ENCODE measurements around the gene IQGAP2. TPM values are rescaled to one million over a fixed set of nuclear protein-coding genes. Genes with fewer than 3 reads are reported as not detected.

Gene IQGAP2
- total and polyA plus RNA-seq, 9 of the 15 experiments (the other 6 are each of a cell fraction or from before 2014, with no cell fraction given): 8.7 to 23.2 (median 17.4) TPM

- no peak for TF ChIP-seq ATF4 (CRISPR knock-in tag; IDR thresholded peaks at IDR 0.05)
- TF ChIP-seq, protein P1, sequence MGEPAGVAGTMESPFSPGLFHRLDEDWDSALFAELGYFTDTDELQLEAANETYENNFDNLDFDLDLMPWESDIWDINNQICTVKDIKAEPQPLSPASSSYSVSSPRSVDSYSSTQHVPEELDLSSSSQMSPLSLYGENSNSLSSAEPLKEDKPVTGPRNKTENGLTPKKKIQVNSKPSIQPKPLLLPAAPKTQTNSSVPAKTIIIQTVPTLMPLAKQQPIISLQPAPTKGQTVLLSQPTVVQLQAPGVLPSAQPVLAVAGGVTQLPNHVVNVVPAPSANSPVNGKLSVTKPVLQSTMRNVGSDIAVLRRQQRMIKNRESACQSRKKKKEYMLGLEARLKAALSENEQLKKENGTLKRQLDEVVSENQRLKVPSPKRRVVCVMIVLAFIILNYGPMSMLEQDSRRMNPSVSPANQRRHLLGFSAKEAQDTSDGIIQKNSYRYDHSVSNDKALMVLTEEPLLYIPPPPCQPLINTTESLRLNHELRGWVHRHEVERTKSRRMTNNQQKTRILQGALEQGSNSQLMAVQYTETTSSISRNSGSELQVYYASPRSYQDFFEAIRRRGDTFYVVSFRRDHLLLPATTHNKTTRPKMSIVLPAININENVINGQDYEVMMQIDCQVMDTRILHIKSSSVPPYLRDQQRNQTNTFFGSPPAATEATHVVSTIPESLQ (CRISPR knock-in tag; IDR thresholded peaks at IDR 0.05): no peak
- TF ChIP-seq CSDE1 (IDR thresholded peaks at IDR 0.05): no peak
- TF ChIP-seq ZNF165 (CRISPR knock-in tag; IDR thresholded peaks at IDR 0.05; ENCODE audit: borderline replicate concordance): no peak
- no peak for TF ChIP-seq CCNT2 (IDR thresholded peaks at IDR 0.05; ENCODE audit: borderline replicate concordance, extremely low read depth, insufficient read length, low read depth, low read length)
- TF ChIP-seq SMARCA4 (IDR thresholded peaks at IDR 0.05): no peak
- TF ChIP-seq POLR2AphosphoS5 (IDR thresholded peaks at IDR 0.05; ENCODE audit: control insufficient read depth, insufficient read depth, low read depth, low read length): no peak
- TF ChIP-seq ERF (CRISPR knock-in tag; IDR thresholded peaks at IDR 0.05): no peak
- no peak for TF ChIP-seq ZNF778 (CRISPR knock-in tag; IDR thresholded peaks at IDR 0.05)
- TF ChIP-seq, protein P2, sequence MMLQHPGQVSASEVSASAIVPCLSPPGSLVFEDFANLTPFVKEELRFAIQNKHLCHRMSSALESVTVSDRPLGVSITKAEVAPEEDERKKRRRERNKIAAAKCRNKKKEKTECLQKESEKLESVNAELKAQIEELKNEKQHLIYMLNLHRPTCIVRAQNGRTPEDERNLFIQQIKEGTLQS (IDR thresholded peaks at IDR 0.05): no peak
- TF ChIP-seq, protein P2 (CRISPR knock-in tag; conservative IDR thresholded peaks at IDR 0.05): no peak
- TF ChIP-seq, protein P3, sequence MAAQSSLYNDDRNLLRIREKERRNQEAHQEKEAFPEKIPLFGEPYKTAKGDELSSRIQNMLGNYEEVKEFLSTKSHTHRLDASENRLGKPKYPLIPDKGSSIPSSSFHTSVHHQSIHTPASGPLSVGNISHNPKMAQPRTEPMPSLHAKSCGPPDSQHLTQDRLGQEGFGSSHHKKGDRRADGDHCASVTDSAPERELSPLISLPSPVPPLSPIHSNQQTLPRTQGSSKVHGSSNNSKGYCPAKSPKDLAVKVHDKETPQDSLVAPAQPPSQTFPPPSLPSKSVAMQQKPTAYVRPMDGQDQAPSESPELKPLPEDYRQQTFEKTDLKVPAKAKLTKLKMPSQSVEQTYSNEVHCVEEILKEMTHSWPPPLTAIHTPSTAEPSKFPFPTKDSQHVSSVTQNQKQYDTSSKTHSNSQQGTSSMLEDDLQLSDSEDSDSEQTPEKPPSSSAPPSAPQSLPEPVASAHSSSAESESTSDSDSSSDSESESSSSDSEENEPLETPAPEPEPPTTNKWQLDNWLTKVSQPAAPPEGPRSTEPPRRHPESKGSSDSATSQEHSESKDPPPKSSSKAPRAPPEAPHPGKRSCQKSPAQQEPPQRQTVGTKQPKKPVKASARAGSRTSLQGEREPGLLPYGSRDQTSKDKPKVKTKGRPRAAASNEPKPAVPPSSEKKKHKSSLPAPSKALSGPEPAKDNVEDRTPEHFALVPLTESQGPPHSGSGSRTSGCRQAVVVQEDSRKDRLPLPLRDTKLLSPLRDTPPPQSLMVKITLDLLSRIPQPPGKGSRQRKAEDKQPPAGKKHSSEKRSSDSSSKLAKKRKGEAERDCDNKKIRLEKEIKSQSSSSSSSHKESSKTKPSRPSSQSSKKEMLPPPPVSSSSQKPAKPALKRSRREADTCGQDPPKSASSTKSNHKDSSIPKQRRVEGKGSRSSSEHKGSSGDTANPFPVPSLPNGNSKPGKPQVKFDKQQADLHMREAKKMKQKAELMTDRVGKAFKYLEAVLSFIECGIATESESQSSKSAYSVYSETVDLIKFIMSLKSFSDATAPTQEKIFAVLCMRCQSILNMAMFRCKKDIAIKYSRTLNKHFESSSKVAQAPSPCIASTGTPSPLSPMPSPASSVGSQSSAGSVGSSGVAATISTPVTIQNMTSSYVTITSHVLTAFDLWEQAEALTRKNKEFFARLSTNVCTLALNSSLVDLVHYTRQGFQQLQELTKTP (IDR thresholded peaks at IDR 0.05; ENCODE audit: low read depth in 1 of 2, partially characterized antibody in 2 of 2): no peak
Measured at GRCh38 chr5:76728965-76729364, 325.9 kb downstream of the IQGAP2 start (continued).
